ENCODE data around the gene VPS11.
A peak's percentile ranks its signal among the peaks of the same experiment; 100 is the strongest.
"Not testable (repeated sequence)": the region's sequence is repeated elsewhere in the genome, so short reads cannot be mapped to it uniquely, and the experiment has no call there.

Gene VPS11

DNA sequence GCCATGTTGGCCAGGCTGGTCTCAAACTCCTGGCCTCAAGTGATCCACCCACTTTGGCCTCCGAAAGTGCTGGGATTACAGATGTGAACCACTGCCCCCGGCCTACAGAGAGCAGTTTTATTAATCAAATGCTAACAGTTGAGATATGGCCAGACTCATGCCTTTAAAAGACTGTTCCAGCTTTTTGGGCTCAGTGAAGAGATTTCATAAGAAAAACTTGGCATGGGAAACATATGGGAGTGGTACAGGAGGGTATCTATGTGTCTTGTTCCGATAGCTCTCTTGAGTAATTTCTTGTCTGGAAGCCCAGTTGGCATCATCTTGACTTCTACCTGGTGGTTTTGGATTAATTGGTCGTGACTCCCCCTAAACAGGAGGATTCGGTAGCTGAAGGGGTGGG is 28.7 kb upstream of the VPS11 start:
- Histone ChIP-seq H4K91ac (ENCODE audit: low read depth, low read length, poor library complexity) (no peak overlapping the region), H3K27ac (replicated peaks; ENCODE audit: low read length) (no peak overlapping the region), H3K4ac (ENCODE audit: low read length) (no peak overlapping the region), H3K9ac (ENCODE audit: low read depth, low read length, poor library complexity) (no peak overlapping the region), H3K9me3 (replicated peaks in 1 of 2; ENCODE audit: control insufficient read depth in 2 of 2, insufficient read depth in 1 of 2, low read depth in 1 of 2, low read length in 2 of 2) (no peaks in the 10 kb centered on the region), H3K79me1 (ENCODE audit: low read depth, low read length) (no peaks in the 10 kb centered on the region), H3K23ac (ENCODE audit: low read depth, low read length, poor library complexity) (no peak overlapping the region), H3K36me3 (replicated peaks in 1 of 2; ENCODE audit: control insufficient read depth in 2 of 2, insufficient read depth in 2 of 2, low read length in 2 of 2) (no peaks in the 10 kb centered on the region), H3K4me3 (ENCODE audit: low read length in 2 of 2) (no peak overlapping the region), H3K18ac (ENCODE audit: low read length) (no peak overlapping the region), H3K4me2 (ENCODE audit: insufficient read depth, low read length, poor library complexity, severe bottlenecking) (no peak overlapping the region), H2BK15ac (ENCODE audit: low read length) (no peak overlapping the region), H2AK5ac (ENCODE audit: low read depth, low read length) (no peak overlapping the region), H3K27me3 (ENCODE audit: control insufficient read depth in 3 of 3, insufficient read depth in 3 of 3, low read depth in 1 of 3, low read length in 3 of 3) (no peaks in the 10 kb centered on the region), H3K14ac (ENCODE audit: low read length) (no peak overlapping the region), H3K4me1 (ENCODE audit: control insufficient read depth in 2 of 2, insufficient read depth in 1 of 2, low read depth in 1 of 2, low read length in 2 of 2) (peaks cover 0 to 4% of the 10 kb centered on the region in 2 donors), H4K8ac (ENCODE audit: low read depth, low read length) (no peak overlapping the region), H2BK5ac (ENCODE audit: low read length) (no peak overlapping the region), H2AFZ (ENCODE audit: low read length) (no peak overlapping the region), H2BK120ac (ENCODE audit: low read depth, low read length) (no peak overlapping the region), H2BK12ac (ENCODE audit: low read length) (no peak overlapping the region)
- DNase-seq (ENCODE audit: low spot score), result no peak
- no CpG with 5 or more reads among the region's 5 CpGs for WGBS, 2 donors (ENCODE audit: extremely low coverage in 2 of 2, insufficient read length in 2 of 2, insufficient replicate concordance in 1 of 2)

DNA sequence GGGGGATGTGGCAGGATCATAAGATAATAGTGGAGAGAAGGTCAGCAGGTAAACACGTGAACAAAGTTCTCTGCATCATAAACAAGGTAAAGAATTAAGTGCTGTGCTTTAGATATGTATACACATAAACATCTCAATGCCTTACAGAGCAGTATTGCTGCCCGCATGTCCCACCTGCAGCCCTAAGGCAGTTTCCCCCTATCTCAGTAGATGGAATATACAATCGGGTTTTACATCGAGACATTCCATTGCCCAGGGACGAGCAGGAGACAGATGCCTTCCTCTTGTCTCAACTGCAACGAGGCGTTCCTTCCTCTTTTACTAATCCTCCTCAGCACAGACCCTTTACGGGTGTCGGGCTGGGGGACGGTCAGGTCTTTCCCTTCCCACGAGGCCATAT is 28.1 kb upstream of the VPS11 start:
- not testable (repeated sequence) for H2BK15ac ChIP-seq (ENCODE audit: low read length)
- WGBS, 2 donors (ENCODE audit: extremely low coverage in 2 of 2, insufficient read length in 2 of 2, insufficient replicate concordance in 1 of 2), result no CpG with 5 or more reads among the region's 11 CpGs

GRCh38 chr11:119041821-119042514 is 25.6 kb upstream of the VPS11 start:
- no CpG with 5 or more reads among the region's 4 CpGs for WGBS, 2 donors (ENCODE audit: extremely low coverage in 2 of 2, insufficient read length in 2 of 2, insufficient replicate concordance in 1 of 2)

More for the DNA sequence above, 28.1 kb upstream of the VPS11 start:
- H2BK120ac ChIP-seq (ENCODE audit: low read depth, low read length); H3K14ac ChIP-seq (ENCODE audit: low read length); H2BK5ac ChIP-seq (ENCODE audit: low read length); H3K27me3 ChIP-seq (ENCODE audit: control insufficient read depth in 3 of 3, insufficient read depth in 3 of 3, low read depth in 1 of 3, low read length in 3 of 3); H3K23ac ChIP-seq (ENCODE audit: low read depth, low read length, poor library complexity); H3K4me3 ChIP-seq (ENCODE audit: low read length in 2 of 2); H3K4ac ChIP-seq (ENCODE audit: low read length); DNase-seq (ENCODE audit: low spot score); H3K18ac ChIP-seq (ENCODE audit: low read length); H4K91ac ChIP-seq (ENCODE audit: low read depth, low read length, poor library complexity); H2BK12ac ChIP-seq (ENCODE audit: low read length); H3K79me1 ChIP-seq (ENCODE audit: low read depth, low read length); H3K4me1 ChIP-seq (ENCODE audit: control insufficient read depth in 2 of 2, insufficient read depth in 1 of 2, low read depth in 1 of 2, low read length in 2 of 2); H3K27ac ChIP-seq (replicated peaks; ENCODE audit: low read length); H4K8ac ChIP-seq (ENCODE audit: low read depth, low read length); H3K36me3 ChIP-seq (replicated peaks in 1 of 2; ENCODE audit: control insufficient read depth in 2 of 2, insufficient read depth in 2 of 2, low read length in 2 of 2); H3K9me3 ChIP-seq (replicated peaks in 1 of 2; ENCODE audit: control insufficient read depth in 2 of 2, insufficient read depth in 1 of 2, low read depth in 1 of 2, low read length in 2 of 2); H3K4me2 ChIP-seq (ENCODE audit: insufficient read depth, low read length, poor library complexity, severe bottlenecking); H2AK5ac ChIP-seq (ENCODE audit: low read depth, low read length); H3K9ac ChIP-seq (ENCODE audit: low read depth, low read length, poor library complexity): not testable (repeated sequence)
- peak overlapping the region; percentile 56 for H2AFZ ChIP-seq (ENCODE audit: low read length)

DNA sequence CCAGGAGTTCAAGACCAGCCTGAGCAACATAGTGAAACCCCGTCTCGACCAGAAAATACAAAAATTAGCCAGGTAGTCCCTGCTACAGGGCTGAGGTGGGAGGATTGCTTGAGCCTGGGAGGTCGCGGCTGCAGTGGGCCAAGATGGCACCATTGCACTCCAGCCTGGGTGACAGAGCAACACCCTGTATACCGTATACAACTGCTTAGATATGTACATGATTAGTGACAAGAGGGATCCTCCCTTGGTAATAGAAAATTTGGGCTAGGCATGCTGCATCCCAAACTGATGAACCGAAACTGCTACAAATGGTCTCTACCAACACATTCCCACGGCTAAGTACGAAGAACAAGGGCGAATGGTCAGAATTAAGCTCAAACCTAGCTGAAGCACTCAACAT is 24.7 kb upstream of the VPS11 start:
- H3K4me1 ChIP-seq (ENCODE audit: control insufficient read depth in 2 of 2, insufficient read depth in 1 of 2, low read depth in 1 of 2, low read length in 2 of 2), result peaks cover 0 to 4% of the 10 kb centered on the region in 2 donors
- no CpG with 5 or more reads among the region's 9 CpGs for WGBS, 2 donors (ENCODE audit: extremely low coverage in 2 of 2, insufficient read length in 2 of 2, insufficient replicate concordance in 1 of 2)

More at GRCh38 chr11:119041821-119042514, 25.6 kb upstream of the VPS11 start:
- no peak overlapping the region for H3K4me3 ChIP-seq (ENCODE audit: low read length in 2 of 2)
- no peak overlapping the region for H2AFZ ChIP-seq (ENCODE audit: low read length)
- DNase-seq (ENCODE audit: low spot score), result no peak
- H3K36me3 ChIP-seq (replicated peaks in 1 of 2; ENCODE audit: control insufficient read depth in 2 of 2, insufficient read depth in 2 of 2, low read length in 2 of 2), result peaks cover 17 to 27% of the 10 kb centered on the region in 2 donors
- peaks cover 0 to 4% of the 10 kb centered on the region in 2 donors for H3K4me1 ChIP-seq (ENCODE audit: control insufficient read depth in 2 of 2, insufficient read depth in 1 of 2, low read depth in 1 of 2, low read length in 2 of 2)
- H3K4me2 ChIP-seq (ENCODE audit: insufficient read depth, low read length, poor library complexity, severe bottlenecking), result no peak overlapping the region
- H3K4ac ChIP-seq (ENCODE audit: low read length), result no peak overlapping the region
- no peak overlapping the region for H3K14ac ChIP-seq (ENCODE audit: low read length)
- H3K27ac ChIP-seq (replicated peaks; ENCODE audit: low read length), result no peak overlapping the region
- no peak overlapping the region for H3K18ac ChIP-seq (ENCODE audit: low read length)
- H2BK12ac ChIP-seq (ENCODE audit: low read length), result no peak overlapping the region
- H2BK15ac ChIP-seq (ENCODE audit: low read length), result no peak overlapping the region
- H2BK120ac ChIP-seq (ENCODE audit: low read depth, low read length), result no peak overlapping the region
- no peak overlapping the region for H3K23ac ChIP-seq (ENCODE audit: low read depth, low read length, poor library complexity)
- no peak overlapping the region for H3K9ac ChIP-seq (ENCODE audit: low read depth, low read length, poor library complexity)
- H2AK5ac ChIP-seq (ENCODE audit: low read depth, low read length), result no peak overlapping the region
- no peaks in the 10 kb centered on the region for H3K9me3 ChIP-seq (replicated peaks in 1 of 2; ENCODE audit: control insufficient read depth in 2 of 2, insufficient read depth in 1 of 2, low read depth in 1 of 2, low read length in 2 of 2)
- no peak overlapping the region for H4K91ac ChIP-seq (ENCODE audit: low read depth, low read length, poor library complexity)
- H2BK5ac ChIP-seq (ENCODE audit: low read length), result no peak overlapping the region
- H3K79me1 ChIP-seq (ENCODE audit: low read depth, low read length), result no peaks in the 10 kb centered on the region
- no peaks in the 10 kb centered on the region for H3K27me3 ChIP-seq (ENCODE audit: control insufficient read depth in 3 of 3, insufficient read depth in 3 of 3, low read depth in 1 of 3, low read length in 3 of 3)
- no peak overlapping the region for H4K8ac ChIP-seq (ENCODE audit: low read depth, low read length)

More for the DNA sequence above, 24.7 kb upstream of the VPS11 start:
- H3K18ac ChIP-seq (ENCODE audit: low read length), result no peak overlapping the region
- H2BK120ac ChIP-seq (ENCODE audit: low read depth, low read length), result no peak overlapping the region
- H3K79me1 ChIP-seq (ENCODE audit: low read depth, low read length), result peaks cover 3% of the 10 kb centered on the region
- DNase-seq (ENCODE audit: low spot score), result no peak
- no peak overlapping the region for H3K4me2 ChIP-seq (ENCODE audit: insufficient read depth, low read length, poor library complexity, severe bottlenecking)
- H3K27ac ChIP-seq (replicated peaks; ENCODE audit: low read length), result no peak overlapping the region
- peaks cover 25 to 36% of the 10 kb centered on the region in 2 donors for H3K36me3 ChIP-seq (replicated peaks in 1 of 2; ENCODE audit: control insufficient read depth in 2 of 2, insufficient read depth in 2 of 2, low read length in 2 of 2)
- H2AK5ac ChIP-seq (ENCODE audit: low read depth, low read length), result no peak overlapping the region
- H2AFZ ChIP-seq (ENCODE audit: low read length), result no peak overlapping the region
- H3K23ac ChIP-seq (ENCODE audit: low read depth, low read length, poor library complexity), result no peak overlapping the region
- no peak overlapping the region for H3K4ac ChIP-seq (ENCODE audit: low read length)
- H3K27me3 ChIP-seq (ENCODE audit: control insufficient read depth in 3 of 3, insufficient read depth in 3 of 3, low read depth in 1 of 3, low read length in 3 of 3), result no peaks in the 10 kb centered on the region
- no peak overlapping the region for H3K14ac ChIP-seq (ENCODE audit: low read length)
- no peak overlapping the region for H2BK15ac ChIP-seq (ENCODE audit: low read length)
- H4K8ac ChIP-seq (ENCODE audit: low read depth, low read length), result no peak overlapping the region
- no peak overlapping the region for H2BK12ac ChIP-seq (ENCODE audit: low read length)
- no peak overlapping the region for H4K91ac ChIP-seq (ENCODE audit: low read depth, low read length, poor library complexity)
- no peak overlapping the region for H2BK5ac ChIP-seq (ENCODE audit: low read length)
- H3K9ac ChIP-seq (ENCODE audit: low read depth, low read length, poor library complexity), result no peak overlapping the region
- no peaks in the 10 kb centered on the region for H3K9me3 ChIP-seq (replicated peaks in 1 of 2; ENCODE audit: control insufficient read depth in 2 of 2, insufficient read depth in 1 of 2, low read depth in 1 of 2, low read length in 2 of 2)
- no peak overlapping the region for H3K4me3 ChIP-seq (ENCODE audit: low read length in 2 of 2)
